ENCODE measurements around the gene TRABD2B.

DNA sequence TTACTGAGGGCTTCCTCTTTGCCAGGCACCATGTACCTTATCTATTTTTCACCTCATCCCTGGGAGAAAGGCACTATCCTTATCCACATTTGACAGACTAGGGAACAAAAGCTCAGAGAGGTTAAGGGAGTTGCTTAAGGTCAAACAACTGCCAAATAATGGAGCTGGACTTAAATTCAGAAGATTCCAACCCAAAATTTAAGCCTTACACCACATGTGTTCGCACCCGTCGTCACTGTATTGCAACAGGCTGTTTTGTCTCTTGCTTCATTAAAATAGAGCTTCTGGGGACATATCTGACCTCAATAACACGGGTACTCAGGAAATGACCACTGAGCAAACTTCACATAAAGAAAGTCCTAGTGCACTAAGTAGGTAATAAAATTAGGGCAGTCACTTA, 62.0 kb downstream of the TRABD2B start:
- TF ChIP-seq, protein P1, sequence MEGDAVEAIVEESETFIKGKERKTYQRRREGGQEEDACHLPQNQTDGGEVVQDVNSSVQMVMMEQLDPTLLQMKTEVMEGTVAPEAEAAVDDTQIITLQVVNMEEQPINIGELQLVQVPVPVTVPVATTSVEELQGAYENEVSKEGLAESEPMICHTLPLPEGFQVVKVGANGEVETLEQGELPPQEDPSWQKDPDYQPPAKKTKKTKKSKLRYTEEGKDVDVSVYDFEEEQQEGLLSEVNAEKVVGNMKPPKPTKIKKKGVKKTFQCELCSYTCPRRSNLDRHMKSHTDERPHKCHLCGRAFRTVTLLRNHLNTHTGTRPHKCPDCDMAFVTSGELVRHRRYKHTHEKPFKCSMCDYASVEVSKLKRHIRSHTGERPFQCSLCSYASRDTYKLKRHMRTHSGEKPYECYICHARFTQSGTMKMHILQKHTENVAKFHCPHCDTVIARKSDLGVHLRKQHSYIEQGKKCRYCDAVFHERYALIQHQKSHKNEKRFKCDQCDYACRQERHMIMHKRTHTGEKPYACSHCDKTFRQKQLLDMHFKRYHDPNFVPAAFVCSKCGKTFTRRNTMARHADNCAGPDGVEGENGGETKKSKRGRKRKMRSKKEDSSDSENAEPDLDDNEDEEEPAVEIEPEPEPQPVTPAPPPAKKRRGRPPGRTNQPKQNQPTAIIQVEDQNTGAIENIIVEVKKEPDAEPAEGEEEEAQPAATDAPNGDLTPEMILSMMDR (IDR thresholded peaks at IDR 0.05; ENCODE audit: low read depth, low read length, poor library complexity, severe bottlenecking): no peak
- no peak for TF ChIP-seq EZH2phosphoT487 (IDR thresholded peaks at IDR 0.05; ENCODE audit: borderline replicate concordance, low read length)
